Esophagus muscularis mucosa (tissue), 4 donors: ENCODE results near the gene IMPG2. TPM values are rescaled to one million over a fixed set of nuclear protein-coding genes. Genes with fewer than 3 reads are reported as not detected.
A peak's percentile ranks its signal among the peaks of the same experiment; 100 is the strongest.

Experiments used
- DNase-seq: peaks from one replicate; pipeline ENCODE4 v3.0.0-alpha.2; 2017; ENCODE audit errors: extremely low spot score
- H3K27ac ChIP-seq, 4 donors: fragments of 200-600 bp; sonication (generic); replicated peaks in 1 of 4; 1 replicate in 3 of 4; 2 replicates in 1 of 4; pipeline ENCODE4 v1.5.1; 2016 to 2019; ENCODE audit warnings: mild to moderate bottlenecking in 1 of 4
- H3K27me3 ChIP-seq, 4 donors: fragments of 200-600 bp; sonication (generic); one replicate each; pipeline versions ENCODE4 v1.5.1 to v1.6.0; 2016 to 2019
- H3K36me3 ChIP-seq, 4 donors: fragments of 200-600 bp; sonication (generic); one replicate each; pipeline ENCODE4 v1.5.1; 2016 to 2019
- H3K4me1 ChIP-seq, 4 donors: fragments of 200-600 bp; sonication (generic); one replicate each; pipeline ENCODE4 v1.5.1; 2016 to 2019
- H3K4me3 ChIP-seq, 4 donors: fragments of 200-600 bp; sonication (generic); 1 replicate in 2 of 4; 2 replicates in 2 of 4; pipeline ENCODE4 v1.5.1; 2016 to 2019; ENCODE audit warnings: mild to moderate bottlenecking in 4 of 4, moderate library complexity in 1 of 4
- H3K9me3 ChIP-seq, 4 donors: fragments of 200-600 bp; sonication (generic); 1 replicate in 3 of 4; 2 replicates in 1 of 4; pipeline ENCODE4 v1.5.1; 2016 to 2019
- EP300 ChIP-seq: sonication (generic); formaldehyde crosslinking; IDR thresholded peaks from one replicate; pipeline ENCODE4 v1.6.1; 2017; ENCODE audit warnings: antibody characterized with exemption
- POLR2A ChIP-seq: fragments of 450-650 bp; IDR thresholded peaks from one replicate; pipeline ENCODE4 v1.6.1; 2017; ENCODE audit warnings: antibody characterized with exemption, moderate library complexity, mild to moderate bottlenecking, low read depth
- POLR2AphosphoS5 ChIP-seq, 2 donors: sonication (generic); formaldehyde crosslinking; IDR thresholded peaks; one replicate each; pipeline ENCODE4 v1.6.1; 2017; ENCODE audit warnings: antibody characterized with exemption in 2 of 2
- WGBS: methylation state at CpG from one replicate; pipeline ENCODE4 v1.1.5; 2018; 5-methylcytosine and 5-hydroxymethylcytosine counted together
- intact Hi-C: fragments of 100-400 bp; cut with DNase I; formaldehyde crosslinking; loops from one replicate; pipeline ENCODE4 v1.15.1; 2023
- total RNA-seq, 4 donors: library from RNA; depleted of rRNA; stranded (reverse); fragments of >200 nt; gene quantifications; one replicate each; pipeline versions ENCODE4 v1.1.0 to v1.2.1, GENCODE V29; 2016
- TF ChIP-seq, protein P1 (sequence below), 3 experiments: fragments of 200-600 bp in 2 of 3; fragments of 450-650 bp in 1 of 3; sonication (generic) in 2 of 3; IDR thresholded peaks; one replicate each; pipeline ENCODE4 v1.5.1; 2017 to 2019; ENCODE audit warnings: antibody characterized with exemption in 3 of 3, mild to moderate bottlenecking in 2 of 3, moderate library complexity in 1 of 3

IMPG2 gene
- total RNA-seq, 4 donors from 2014 or later: 0.78 to 0.83 (median 0.82) TPM

DNA sequence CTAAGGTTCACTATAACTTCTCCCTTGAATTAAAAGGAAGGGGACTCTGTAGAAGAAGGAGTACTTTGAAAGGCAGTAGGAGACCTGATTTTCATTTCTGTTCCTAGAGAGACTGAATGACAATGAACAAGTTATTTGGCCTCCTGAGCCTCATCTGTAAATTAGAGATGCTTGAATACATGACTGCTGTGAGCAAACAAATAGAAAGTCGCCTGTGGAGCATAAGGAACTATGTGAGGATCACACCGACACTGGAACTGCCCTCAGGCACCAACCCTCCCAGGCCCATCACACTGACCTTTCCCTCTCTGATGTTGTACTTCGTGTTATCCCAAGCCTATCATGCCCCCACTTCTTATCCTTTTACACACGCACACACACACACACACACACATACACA, 48.6 kb downstream of the IMPG2 start:
- intact Hi-C loops: no loop called here
- no peaks in the 10 kb centered on the region for H3K36me3 ChIP-seq
- peaks cover 0 to 32% (median 24%) of the 10 kb centered on the region in 4 donors for H3K4me1 ChIP-seq
- H3K9me3 ChIP-seq: no peaks in the 10 kb centered on the region
- no peak overlapping the region for H3K4me3 ChIP-seq
- 74% methylated on average over 4 of the region's 4 CpGs for WGBS
- no peak for DNase-seq
- no peak for TF ChIP-seq EP300
- TF ChIP-seq, protein P1, sequence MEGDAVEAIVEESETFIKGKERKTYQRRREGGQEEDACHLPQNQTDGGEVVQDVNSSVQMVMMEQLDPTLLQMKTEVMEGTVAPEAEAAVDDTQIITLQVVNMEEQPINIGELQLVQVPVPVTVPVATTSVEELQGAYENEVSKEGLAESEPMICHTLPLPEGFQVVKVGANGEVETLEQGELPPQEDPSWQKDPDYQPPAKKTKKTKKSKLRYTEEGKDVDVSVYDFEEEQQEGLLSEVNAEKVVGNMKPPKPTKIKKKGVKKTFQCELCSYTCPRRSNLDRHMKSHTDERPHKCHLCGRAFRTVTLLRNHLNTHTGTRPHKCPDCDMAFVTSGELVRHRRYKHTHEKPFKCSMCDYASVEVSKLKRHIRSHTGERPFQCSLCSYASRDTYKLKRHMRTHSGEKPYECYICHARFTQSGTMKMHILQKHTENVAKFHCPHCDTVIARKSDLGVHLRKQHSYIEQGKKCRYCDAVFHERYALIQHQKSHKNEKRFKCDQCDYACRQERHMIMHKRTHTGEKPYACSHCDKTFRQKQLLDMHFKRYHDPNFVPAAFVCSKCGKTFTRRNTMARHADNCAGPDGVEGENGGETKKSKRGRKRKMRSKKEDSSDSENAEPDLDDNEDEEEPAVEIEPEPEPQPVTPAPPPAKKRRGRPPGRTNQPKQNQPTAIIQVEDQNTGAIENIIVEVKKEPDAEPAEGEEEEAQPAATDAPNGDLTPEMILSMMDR (IDR thresholded peaks at IDR 0.05): no peak
- TF ChIP-seq POLR2AphosphoS5 (IDR thresholded peaks at IDR 0.05): no peak
- no peak for TF ChIP-seq POLR2A
- no peaks in the 10 kb centered on the region for H3K27me3 ChIP-seq
- no peak overlapping the region for H3K27ac ChIP-seq

DNA sequence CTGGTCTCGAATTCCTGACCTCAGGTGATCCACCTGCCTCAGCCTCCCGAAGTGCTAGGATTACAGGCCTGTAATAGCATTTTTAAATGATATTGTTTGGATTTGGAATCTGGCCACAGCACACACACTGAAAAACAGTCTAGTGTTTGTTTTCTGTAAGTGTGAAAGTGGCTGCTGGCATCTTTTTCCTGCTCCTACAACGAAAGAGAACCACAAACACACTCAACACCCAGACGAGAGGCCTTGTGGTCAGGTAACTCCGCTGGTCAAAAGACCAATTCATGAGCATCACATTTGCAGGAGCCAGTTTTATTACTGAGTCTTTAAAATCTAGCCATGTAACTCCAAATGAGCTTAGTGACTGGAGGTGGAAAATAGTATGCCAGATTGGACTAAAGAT, 50.2 kb downstream of the IMPG2 start:
- intact Hi-C loops: no loop called here
- H3K9me3 ChIP-seq: no peaks in the 10 kb centered on the region
- TF ChIP-seq EP300 (no peak), POLR2A (no peak), POLR2AphosphoS5 (IDR thresholded peaks at IDR 0.05) (no peak)
- TF ChIP-seq, protein P1 (IDR thresholded peaks at IDR 0.05): no peak

DNA sequence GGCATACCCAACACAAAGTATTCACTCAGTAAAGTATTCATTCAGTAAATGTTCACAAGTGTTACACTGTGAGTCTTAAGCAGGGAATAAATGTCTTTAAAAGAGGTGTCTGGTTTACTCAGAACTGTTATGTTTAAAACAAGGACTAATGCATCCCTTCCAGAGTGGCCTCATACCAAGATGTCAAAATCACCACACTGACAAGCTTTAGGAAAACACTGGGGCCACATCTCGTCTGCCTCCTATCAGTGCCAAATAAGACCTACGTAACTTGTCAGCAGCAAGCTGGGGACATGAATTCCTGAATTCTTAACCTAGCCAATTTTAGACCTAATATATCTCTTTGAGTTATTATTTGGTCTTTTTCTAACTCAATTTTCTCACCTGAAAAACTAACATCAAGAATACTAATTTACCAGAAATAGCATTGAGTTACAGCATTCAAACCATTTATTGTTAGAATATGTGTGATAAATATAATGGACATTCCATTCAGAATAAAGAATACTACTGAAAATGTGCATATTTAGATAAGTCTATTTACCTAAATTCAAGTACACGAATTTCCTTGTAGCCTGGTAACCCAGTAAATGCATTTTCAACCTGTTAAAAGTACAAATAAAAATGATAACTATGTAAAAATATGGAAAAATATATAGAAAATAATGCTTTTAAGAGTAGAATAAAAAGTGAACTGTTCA, 51.3 kb downstream of the IMPG2 start:
- no peaks in the 10 kb centered on the region for H3K36me3 ChIP-seq
- 42% methylated on average over 3 of the region's 3 CpGs for WGBS
- H3K27ac ChIP-seq: peak overlapping the region; percentile 30 to 42 (median 38)
- peaks cover 0 to 32% (median 24%) of the 10 kb centered on the region in 4 donors for H3K4me1 ChIP-seq
- H3K4me3 ChIP-seq: no peak overlapping the region
- TF ChIP-seq, protein P1 (IDR thresholded peaks at IDR 0.05): no peak
- TF ChIP-seq EP300 (no peak), POLR2AphosphoS5 (IDR thresholded peaks at IDR 0.05) (no peak), POLR2A (no peak)
- no peaks in the 10 kb centered on the region for H3K27me3 ChIP-seq
- H3K9me3 ChIP-seq: no peaks in the 10 kb centered on the region
- intact Hi-C loops: no loop called here
- no peak for DNase-seq

More for the DNA sequence above, 50.2 kb downstream of the IMPG2 start:
- DNase-seq: no peak
- Histone ChIP-seq H3K4me1 (peaks cover 0 to 32% (median 24%) of the 10 kb centered on the region in 4 donors), H3K4me3 (no peak overlapping the region), H3K36me3 (no peaks in the 10 kb centered on the region), H3K27ac (no peak overlapping the region), H3K27me3 (no peaks in the 10 kb centered on the region)
- WGBS: 76% methylated on average over 5 of the region's 5 CpGs

DNA sequence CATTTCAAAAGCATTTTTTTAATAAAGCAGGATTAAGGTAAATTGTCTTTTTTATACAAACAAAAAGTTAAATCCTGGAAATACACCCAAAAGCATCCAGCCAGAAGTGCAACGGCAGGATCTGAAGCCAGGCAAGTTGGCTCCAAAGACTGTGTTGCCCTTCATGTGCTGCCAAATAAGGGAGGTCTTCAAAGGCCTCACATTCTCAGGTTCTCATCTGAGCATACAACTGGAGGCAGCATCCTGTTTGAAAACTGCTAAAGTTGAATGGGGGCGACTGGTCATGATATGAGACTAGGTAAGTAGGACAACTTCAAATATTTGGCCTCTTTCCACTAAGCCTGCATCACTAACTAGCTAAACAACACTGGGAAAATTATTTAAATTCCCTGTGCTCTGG, 52.2 kb downstream of the IMPG2 start:
- TF ChIP-seq POLR2A (no peak), EP300 (no peak), POLR2AphosphoS5 (IDR thresholded peaks at IDR 0.05) (no peak)
- TF ChIP-seq, protein P1 (IDR thresholded peaks at IDR 0.05): no peak
- 46% methylated on average over 2 of the region's 2 CpGs for WGBS
- H3K27me3 ChIP-seq: no peaks in the 10 kb centered on the region
- intact Hi-C loops: no loop called here
- H3K4me3 ChIP-seq: no peak overlapping the region
- no peaks in the 10 kb centered on the region for H3K36me3 ChIP-seq
- no peaks in the 10 kb centered on the region for H3K9me3 ChIP-seq
- DNase-seq: no peak
- H3K4me1 ChIP-seq: peaks cover 0 to 32% (median 24%) of the 10 kb centered on the region in 4 donors
- H3K27ac ChIP-seq: peak overlapping the region in 3 of 4 donors; percentile 19 to 42 (median 33)
